HL-60/S4 treated with retinoic acid at 250 ng/mL for 4 days and 3 days (cell line): Measurements from ENCODE around the gene EPHB4.
"Not testable (repeated sequence)": the region's sequence is repeated elsewhere in the genome, so short reads cannot be mapped to it uniquely, and the experiment has no call there.

ENCODE experiments used
- in situ Hi-C: fragments of 300-500 bp; cut with MboI; formaldehyde crosslinking; loops from 2 replicates; pipeline ENCODE4 v1.7.0; 2022; ENCODE audit warnings: low sequenced_read_pairs

EPHB4 gene

GRCh38 chr7:100854899-100855298 lies 27.6 kb upstream of the EPHB4 start:
- in situ Hi-C loops, result not testable (repeated sequence)

GRCh38 chr7:100854146-100854895 lies 27.0 kb upstream of the EPHB4 start:
- in situ Hi-C loops, result no loop called here

- in situ Hi-C loops, result no loop called here
Observed at GRCh38 chr7:100852048-100852872, 24.9 kb upstream of the EPHB4 start, which contains the start of gene SLC12A9. Gene SLC12A9 (plus strand): TSS chr7:100852713. CDS start chr7:100854198, 1,485 bp downstream.

- in situ Hi-C loops, result no loop called here
Observed at GRCh38 chr7:100847360-100847759, 20.0 kb upstream of the EPHB4 start.

- in situ Hi-C loops, result no loop called here
Observed at GRCh38 chr7:100840470-100841100, 13.3 kb upstream of the EPHB4 start.

- in situ Hi-C loops, result no loop called here
Observed at GRCh38 chr7:100839361-100839760, 12.0 kb upstream of the EPHB4 start.

GRCh38 chr7:100837099-100837836 lies 9.9 kb upstream of the EPHB4 start:
- in situ Hi-C loops, result no loop called here

- in situ Hi-C loops, result no loop called here
Observed at GRCh38 chr7:100836812-100837098, 9.4 kb upstream of the EPHB4 start.

GRCh38 chr7:100835903-100836811 lies 8.8 kb upstream of the EPHB4 start:
- in situ Hi-C loops, result no loop called here

GRCh38 chr7:100832281-100832633 lies 4.9 kb upstream of the EPHB4 start:
- in situ Hi-C loops, result no loop called here

- in situ Hi-C loops, result no loop called here
Observed at GRCh38 chr7:100830396-100830795, 3.1 kb upstream of the EPHB4 start.

GRCh38 chr7:100829150-100829716 lies 1.9 kb upstream of the EPHB4 start:
- in situ Hi-C loops, result no loop called here

- in situ Hi-C loops, result no loop called here
Observed at GRCh38 chr7:100826514-100827329, 601 bp downstream of the EPHB4 start.

GRCh38 chr7:100825751-100826513 lies 1.4 kb downstream of the EPHB4 start:
- in situ Hi-C loops, result no loop called here

- in situ Hi-C loops, result no loop called here
Observed at GRCh38 chr7:100825215-100825671, 2.1 kb downstream of the EPHB4 start.

GRCh38 chr7:100824499-100825214 lies 2.7 kb downstream of the EPHB4 start:
- in situ Hi-C loops, result no loop called here

- in situ Hi-C loops, result no loop called here
Observed at GRCh38 chr7:100823534-100823933, 3.8 kb downstream of the EPHB4 start.

- in situ Hi-C loops, result no loop called here
Observed at GRCh38 chr7:100823140-100823525, 4.2 kb downstream of the EPHB4 start.
